ENCODE results near the gene FOSL2. TPM values are rescaled to one million over a fixed set of nuclear protein-coding genes. Genes with fewer than 3 reads are reported as not detected.

The FOSL2 gene
- total RNA-seq, 1 experiment from 2014 or later: 53.7 TPM

- Mint-ChIP-seq H3K4me1 (ENCODE audit: low read depth, unreplicated experiment) (peaks cover 37% of the 10 kb centered on the region), H3K27me3 (ENCODE audit: unreplicated experiment) (no peaks in the 10 kb centered on the region), H3K9me3 (ENCODE audit: low read depth, unreplicated experiment) (peaks cover 9% of the 10 kb centered on the region), H3K4me3 (ENCODE audit: low read depth, unreplicated experiment) (no peak overlapping the region), H3K36me3 (ENCODE audit: insufficient read depth, unreplicated experiment) (peaks cover 18% of the 10 kb centered on the region), H3K27ac (ENCODE audit: unreplicated experiment) (no peak overlapping the region)
- CTCF ChIA-PET: no interaction called here
- TF ChIP-seq, protein P1, sequence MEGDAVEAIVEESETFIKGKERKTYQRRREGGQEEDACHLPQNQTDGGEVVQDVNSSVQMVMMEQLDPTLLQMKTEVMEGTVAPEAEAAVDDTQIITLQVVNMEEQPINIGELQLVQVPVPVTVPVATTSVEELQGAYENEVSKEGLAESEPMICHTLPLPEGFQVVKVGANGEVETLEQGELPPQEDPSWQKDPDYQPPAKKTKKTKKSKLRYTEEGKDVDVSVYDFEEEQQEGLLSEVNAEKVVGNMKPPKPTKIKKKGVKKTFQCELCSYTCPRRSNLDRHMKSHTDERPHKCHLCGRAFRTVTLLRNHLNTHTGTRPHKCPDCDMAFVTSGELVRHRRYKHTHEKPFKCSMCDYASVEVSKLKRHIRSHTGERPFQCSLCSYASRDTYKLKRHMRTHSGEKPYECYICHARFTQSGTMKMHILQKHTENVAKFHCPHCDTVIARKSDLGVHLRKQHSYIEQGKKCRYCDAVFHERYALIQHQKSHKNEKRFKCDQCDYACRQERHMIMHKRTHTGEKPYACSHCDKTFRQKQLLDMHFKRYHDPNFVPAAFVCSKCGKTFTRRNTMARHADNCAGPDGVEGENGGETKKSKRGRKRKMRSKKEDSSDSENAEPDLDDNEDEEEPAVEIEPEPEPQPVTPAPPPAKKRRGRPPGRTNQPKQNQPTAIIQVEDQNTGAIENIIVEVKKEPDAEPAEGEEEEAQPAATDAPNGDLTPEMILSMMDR (IDR thresholded peaks at IDR 0.05; ENCODE audit: unreplicated experiment): no peak
- DNase-seq: no peak
- intact Hi-C loops (cut with micrococcal nuclease; ENCODE audit: unreplicated experiment): no loop called here
- BruUV-seq (replicated peaks): no TSS peak
Observed at GRCh38 chr2:28438532-28439063, 45.9 kb downstream of the FOSL2 start.

- CTCF ChIA-PET: no interaction called here
- TF ChIP-seq, protein P1 (IDR thresholded peaks at IDR 0.05; ENCODE audit: unreplicated experiment): no peak
Observed at GRCh38 chr2:28439127-28439526, 46.5 kb downstream of the FOSL2 start.

GRCh38 chr2:28439763-28440162, 47.1 kb downstream of the FOSL2 start:
- CTCF ChIA-PET: no interaction called here
- H3K9me3 Mint-ChIP-seq (ENCODE audit: low read depth, unreplicated experiment): peaks cover 4% of the 10 kb centered on the region
- TF ChIP-seq, protein P1 (IDR thresholded peaks at IDR 0.05; ENCODE audit: unreplicated experiment): no peak
- H3K36me3 Mint-ChIP-seq (ENCODE audit: insufficient read depth, unreplicated experiment): peaks cover 18% of the 10 kb centered on the region
- no peak overlapping the region for H3K4me3 Mint-ChIP-seq (ENCODE audit: low read depth, unreplicated experiment)
- peaks cover 34% of the 10 kb centered on the region for H3K4me1 Mint-ChIP-seq (ENCODE audit: low read depth, unreplicated experiment)
- no peak overlapping the region for H3K27ac Mint-ChIP-seq (ENCODE audit: unreplicated experiment)
- H3K27me3 Mint-ChIP-seq (ENCODE audit: unreplicated experiment): no peaks in the 10 kb centered on the region
- BruUV-seq (replicated peaks): no TSS peak
- no peak for DNase-seq
- intact Hi-C loops (cut with micrococcal nuclease; ENCODE audit: unreplicated experiment): no loop called here

More at GRCh38 chr2:28439127-28439526, 46.5 kb downstream of the FOSL2 start:
- H3K4me3 Mint-ChIP-seq (ENCODE audit: low read depth, unreplicated experiment): no peak overlapping the region
- H3K27me3 Mint-ChIP-seq (ENCODE audit: unreplicated experiment): no peaks in the 10 kb centered on the region
- BruUV-seq (replicated peaks): no TSS peak
- H3K9me3 Mint-ChIP-seq (ENCODE audit: low read depth, unreplicated experiment): peaks cover 4% of the 10 kb centered on the region
- peaks cover 18% of the 10 kb centered on the region for H3K36me3 Mint-ChIP-seq (ENCODE audit: insufficient read depth, unreplicated experiment)
- intact Hi-C loops (cut with micrococcal nuclease; ENCODE audit: unreplicated experiment): no loop called here
- DNase-seq: no peak
- H3K27ac Mint-ChIP-seq (ENCODE audit: unreplicated experiment): no peak overlapping the region
- H3K4me1 Mint-ChIP-seq (ENCODE audit: low read depth, unreplicated experiment): peaks cover 37% of the 10 kb centered on the region

- H3K4me3 Mint-ChIP-seq (ENCODE audit: low read depth, unreplicated experiment): no peak overlapping the region
- CTCF ChIA-PET: no interaction called here
- H3K27ac Mint-ChIP-seq (ENCODE audit: unreplicated experiment): no peak overlapping the region
- peaks cover 4% of the 10 kb centered on the region for H3K36me3 Mint-ChIP-seq (ENCODE audit: insufficient read depth, unreplicated experiment)
- TF ChIP-seq, protein P1 (IDR thresholded peaks at IDR 0.05; ENCODE audit: unreplicated experiment): no peak
- peaks cover 4% of the 10 kb centered on the region for H3K9me3 Mint-ChIP-seq (ENCODE audit: low read depth, unreplicated experiment)
- no peaks in the 10 kb centered on the region for H3K27me3 Mint-ChIP-seq (ENCODE audit: unreplicated experiment)
- intact Hi-C loops (cut with micrococcal nuclease; ENCODE audit: unreplicated experiment): no loop called here
- no TSS peak for BruUV-seq (replicated peaks)
- DNase-seq: no peak
- H3K4me1 Mint-ChIP-seq (ENCODE audit: low read depth, unreplicated experiment): peaks cover 17% of the 10 kb centered on the region
Observed at GRCh38 chr2:28442328-28442727, 49.7 kb downstream of the FOSL2 start.
